GM19438 (cell line): ENCODE data around the gene JMY.

Source experiments
- ATAC-seq: cut with Tn5 transposase; IDR thresholded peaks from one replicate; pipeline ENCODE4 v1.9.1; 2021; ENCODE audit warnings: low read depth; ENCODE audit not compliant: unreplicated experiment

The JMY gene

DNA sequence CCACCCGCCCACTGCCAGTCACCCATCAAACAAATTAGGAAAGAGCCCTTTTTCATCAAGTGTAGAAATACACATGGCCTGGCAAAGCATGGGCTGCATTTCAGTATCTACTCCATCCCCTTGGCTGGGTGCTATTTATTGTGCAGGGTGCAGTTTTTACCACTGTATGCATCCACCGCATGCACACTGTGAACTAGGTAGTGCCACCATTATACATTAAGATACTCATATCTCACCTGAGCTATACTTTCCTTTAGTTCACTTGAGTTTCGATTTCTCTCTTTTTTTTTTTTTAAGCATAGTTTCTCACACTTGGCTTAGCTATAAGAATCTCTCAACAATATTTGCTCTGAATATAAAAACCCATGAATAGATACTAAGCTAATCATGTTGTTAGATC, 49.4 kb downstream of the JMY start:
- ATAC-seq = no peak

DNA sequence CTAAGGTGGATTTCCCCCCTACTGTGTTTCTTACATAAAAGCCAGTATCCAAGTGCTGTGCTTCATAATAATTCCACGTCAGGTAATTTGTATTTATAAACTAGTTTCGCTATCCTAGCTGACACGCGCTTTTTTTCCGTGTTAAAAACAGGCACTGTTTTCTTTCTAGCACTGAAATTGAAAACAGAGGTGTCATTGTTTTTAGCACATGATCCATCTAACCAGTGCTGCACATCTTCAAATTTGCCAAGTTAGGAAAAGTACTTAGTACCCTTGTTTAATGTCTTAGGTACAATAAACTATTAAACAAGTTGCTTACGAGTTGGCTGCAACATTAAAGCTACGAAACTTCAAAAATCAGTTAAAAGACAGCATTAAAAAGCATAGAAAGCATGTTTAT, 49.9 kb downstream of the JMY start:
- ATAC-seq = no peak

DNA sequence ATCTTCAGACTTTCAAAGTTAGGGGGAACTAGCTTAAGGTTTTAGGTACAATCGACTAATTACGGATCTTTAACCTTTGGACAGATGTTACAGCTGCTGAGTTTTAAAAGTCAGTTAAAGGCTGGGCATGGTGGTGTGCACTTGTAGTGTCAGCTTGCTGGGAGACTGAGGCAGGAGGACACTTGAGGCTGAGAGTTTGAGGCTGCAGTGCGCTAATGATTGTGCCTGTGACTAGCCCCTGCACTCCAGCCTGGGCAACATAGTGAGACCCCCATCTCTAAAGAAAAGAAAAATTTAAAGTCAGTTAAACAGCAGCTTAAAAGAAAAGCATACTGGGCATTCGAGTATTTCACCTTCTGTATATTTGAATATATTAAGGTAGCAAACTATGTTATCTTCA, 51.4 kb downstream of the JMY start:
- ATAC-seq = no peak

DNA sequence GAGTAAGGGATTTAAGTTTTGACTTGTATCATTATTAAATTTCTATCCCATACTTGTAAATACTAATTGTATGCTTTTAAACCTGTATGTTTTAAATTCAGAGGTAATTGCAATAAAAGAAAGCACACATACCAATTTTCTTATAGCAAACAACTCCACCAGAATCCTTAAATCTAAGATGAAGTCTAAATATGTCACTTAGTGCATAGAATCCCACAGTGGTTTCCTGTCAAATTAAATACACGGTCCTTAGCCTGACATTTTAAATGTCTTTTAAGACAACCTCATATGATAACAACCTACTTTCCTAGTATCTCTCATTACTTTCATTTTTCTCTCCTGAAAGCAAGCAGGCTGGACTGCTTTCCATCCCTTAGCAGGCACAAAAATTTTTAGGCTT, 52.0 kb downstream of the JMY start:
- no peak for ATAC-seq

DNA sequence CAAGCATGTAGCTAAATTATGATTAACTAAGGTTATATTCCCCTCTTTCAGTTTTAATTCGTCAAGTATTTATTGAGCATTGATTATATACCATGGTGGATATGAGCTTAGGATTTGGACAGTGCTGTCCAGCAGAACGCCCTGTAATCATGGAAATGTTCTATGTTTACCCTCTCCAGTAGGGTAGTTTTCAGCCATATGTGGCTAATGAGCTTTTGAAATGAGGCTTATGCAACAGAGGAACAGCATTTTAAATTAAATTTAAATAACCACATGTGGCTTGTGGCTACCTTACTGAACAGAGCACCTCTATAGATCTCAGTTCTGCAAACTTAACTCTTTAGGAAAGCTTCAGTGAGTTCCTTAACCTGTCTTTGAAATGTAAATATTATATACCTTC, 59.1 kb downstream of the JMY start:
- ATAC-seq = no peak

DNA sequence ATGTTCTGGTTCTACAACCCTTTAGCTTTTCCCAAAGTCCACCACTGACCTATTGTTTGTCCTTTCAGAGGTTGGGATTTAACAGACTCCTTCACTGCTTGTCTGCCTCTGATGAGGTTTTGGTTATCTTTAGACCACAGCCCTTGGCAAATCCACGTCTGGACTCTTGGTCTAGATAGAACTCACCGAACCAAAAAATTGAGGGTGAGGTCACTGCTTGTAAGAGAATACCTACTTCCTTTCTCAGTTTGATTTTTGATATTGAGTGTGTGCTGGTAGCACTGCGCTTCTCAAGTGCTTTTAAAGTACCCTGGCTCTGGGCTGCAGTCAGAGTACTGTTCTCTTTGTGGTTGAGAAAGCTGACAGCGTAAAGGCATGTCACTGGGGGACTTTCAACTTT, 61.7 kb downstream of the JMY start:
- no peak for ATAC-seq

DNA sequence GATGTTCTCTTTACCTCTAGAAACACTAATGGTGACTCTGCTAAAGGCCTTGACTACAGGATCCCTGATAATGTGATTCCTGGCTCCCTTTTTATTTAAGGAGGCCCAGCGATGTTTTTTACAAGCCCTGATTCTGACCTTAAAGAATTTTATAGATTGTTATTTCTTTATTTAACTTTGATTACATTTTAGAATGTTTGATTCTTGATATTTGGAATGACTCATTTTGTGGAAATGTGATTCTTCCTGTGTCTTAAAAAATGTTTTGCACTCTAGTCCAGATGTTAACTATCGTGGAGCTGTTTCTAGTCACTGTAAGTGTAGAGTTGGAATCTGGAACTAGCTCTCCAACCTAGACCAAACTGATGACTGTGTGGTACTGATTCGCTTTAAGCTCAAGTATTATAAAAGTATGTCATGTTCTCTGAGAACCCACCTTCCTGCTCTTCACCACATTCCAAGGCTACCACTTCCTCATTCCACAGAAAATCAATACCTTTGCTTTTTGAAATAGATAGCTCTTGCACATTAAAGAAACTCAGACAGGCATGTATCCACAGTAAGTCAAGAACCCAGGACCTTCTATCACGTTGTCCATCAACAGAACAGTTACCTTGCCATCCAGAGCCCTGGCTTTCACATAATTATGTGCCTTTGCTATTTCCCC, 65.2 kb downstream of the JMY start:
- no peak for ATAC-seq

DNA sequence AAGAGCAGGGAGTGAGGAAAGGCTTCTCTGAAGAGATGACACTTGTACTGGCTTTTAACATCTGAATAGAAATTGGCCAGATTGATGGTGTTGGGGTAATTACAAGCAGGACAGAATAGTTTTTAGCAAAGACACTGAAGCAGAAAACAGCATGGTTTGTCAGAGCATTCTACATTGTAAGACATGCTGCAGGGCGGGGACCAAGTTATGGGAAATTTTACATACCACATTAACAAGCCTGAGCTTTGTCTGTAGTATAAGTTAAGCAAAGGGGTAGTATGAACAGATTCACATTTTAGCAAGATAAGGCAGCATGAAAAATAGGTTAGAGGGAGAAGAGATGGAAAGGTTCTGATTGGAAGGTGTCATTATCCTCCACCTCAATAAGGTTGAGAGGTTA, 66.5 kb downstream of the JMY start:
- ATAC-seq = no peak

DNA sequence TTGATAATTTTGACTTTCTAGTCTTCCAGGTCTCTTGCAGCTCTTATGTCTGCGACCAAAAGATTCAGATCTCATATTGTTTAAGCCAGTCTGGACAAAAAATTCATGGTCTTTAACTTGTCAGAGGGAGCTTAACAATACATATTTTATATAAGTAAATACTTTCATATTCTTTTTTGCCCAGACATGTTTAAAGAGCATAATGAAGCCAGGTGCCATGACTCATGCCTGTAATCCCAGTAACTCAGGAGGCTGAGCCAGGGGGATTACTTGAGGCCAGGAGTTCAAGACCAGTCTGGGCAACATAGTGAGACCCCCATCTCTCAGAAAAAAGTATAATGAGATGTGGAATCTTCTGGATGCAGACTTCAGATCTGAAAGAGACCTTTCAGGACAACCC, 69.8 kb downstream of the JMY start:
- no peak for ATAC-seq

DNA sequence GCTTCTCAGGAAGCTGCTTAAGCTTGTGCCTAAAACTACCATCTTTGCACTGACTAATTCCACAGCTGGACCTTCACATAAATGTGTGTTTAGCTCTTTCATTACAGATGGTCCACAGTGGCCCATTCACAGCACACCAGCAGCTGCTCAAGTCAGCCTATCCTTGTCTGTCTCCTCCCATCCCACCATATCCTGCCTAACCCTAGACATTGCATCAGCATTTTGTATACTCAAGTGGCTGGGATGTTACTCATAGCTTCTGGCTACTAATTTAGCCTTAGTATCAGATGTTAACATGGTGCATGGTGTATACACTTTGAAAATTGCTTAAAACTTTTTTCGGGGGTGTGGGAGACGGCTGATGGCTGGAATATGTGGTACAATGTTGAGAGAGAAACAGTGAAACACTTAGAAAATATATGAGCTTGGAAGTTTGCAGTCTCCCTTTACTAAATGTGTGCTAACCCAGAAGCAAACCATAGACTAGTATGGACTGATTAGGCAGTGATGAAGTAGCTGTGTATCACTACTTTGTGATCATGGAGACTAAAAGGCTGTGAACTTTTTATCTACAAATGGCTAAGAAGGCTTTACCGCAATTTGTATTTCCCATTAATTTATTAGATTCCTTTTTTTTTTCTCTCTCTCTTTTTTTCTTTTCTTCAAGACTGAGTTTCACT, 83.1 kb downstream of the JMY start:
- ATAC-seq = no peak

DNA sequence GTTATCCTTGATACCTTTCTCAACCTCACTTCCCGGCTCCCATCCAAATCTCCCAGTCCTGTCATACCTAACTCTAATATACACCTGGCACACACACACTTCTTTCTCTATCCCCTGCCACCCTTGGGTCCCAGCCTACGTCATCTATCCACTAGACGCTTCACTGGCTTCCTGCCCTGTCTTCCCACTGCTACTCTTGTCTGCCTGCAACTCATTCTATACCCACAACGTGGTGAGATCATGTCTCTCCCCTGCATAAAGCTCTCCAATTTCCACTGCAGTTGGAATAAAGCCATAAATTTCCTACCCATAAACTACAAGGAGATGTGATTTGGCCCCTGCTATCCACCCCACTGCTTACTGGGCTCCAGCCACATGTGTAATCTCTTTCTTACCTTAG, 93.5 kb downstream of the JMY start:
- no peak for ATAC-seq

DNA sequence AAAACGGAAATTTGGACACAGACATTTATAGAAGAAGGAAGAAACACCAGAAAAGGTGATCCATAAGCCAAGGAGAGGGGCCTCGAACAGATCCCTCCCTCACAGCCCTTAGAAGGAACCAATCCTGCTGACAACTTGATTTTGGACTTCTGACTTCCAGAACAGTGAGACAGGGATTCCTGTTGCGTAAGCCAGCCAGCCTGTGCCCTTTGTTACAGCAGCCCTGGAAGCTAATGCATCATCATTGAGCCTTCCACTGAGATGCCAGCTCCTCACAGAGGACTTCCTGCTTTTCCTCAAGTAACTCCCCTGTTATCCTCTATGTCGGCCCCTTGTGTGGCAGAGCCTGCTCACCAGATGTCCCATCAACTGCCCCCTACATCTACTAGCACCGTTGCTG, 94.1 kb downstream of the JMY start:
- no peak for ATAC-seq

DNA sequence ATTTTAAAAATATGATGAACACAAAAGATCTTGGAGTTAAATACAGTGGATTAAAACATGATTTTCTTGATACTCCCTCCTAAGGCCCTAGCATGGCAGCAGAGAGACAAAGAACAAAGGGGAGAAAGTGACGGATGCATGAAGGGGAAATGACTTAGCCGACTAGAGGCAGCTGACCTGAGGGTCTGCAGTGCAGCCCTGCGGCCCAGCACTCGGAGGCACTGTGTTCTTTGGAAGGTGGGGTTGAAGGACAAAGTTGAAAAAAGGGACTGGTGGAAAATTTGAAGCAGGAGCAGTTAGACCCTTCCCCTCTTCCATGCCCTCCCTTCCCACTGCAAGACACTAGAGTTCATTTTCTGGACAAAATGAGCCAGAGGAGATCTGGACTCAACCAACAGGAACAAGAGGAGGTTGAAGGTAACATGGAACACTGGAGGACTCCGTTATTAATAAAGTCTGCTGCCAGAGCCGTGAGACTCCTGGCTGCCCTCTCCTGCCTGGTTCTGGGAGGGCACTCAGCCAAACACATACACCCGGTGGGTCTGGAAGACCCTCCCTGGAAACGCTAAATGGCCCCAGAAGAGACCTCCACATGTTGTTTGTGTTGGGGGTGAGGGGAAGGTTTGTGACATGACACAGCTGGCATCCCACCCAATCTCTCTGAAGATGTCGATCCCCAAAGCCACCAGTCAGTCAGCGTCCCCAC, 98.1 kb downstream of the JMY start:
- ATAC-seq = no peak

DNA sequence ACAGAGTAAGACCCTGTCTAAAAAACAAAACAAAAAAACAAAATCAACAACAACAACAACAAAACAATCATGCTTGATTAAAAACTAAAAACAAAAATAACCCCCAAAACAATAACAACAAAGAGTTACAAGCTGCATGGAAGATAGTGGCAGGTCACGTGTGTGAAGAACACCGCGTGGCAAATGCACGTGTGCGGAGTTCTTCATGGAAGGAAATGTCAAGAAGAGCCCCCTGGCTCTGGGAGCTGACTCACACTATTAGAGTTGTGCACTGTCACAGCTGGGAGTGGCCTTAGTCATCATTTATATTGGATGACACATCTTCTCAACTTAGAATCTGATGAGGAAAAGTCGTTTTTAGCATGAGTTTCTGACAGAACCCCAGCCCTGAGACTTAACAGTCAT, 110.5 kb downstream of the JMY start:
- no peak for ATAC-seq

DNA sequence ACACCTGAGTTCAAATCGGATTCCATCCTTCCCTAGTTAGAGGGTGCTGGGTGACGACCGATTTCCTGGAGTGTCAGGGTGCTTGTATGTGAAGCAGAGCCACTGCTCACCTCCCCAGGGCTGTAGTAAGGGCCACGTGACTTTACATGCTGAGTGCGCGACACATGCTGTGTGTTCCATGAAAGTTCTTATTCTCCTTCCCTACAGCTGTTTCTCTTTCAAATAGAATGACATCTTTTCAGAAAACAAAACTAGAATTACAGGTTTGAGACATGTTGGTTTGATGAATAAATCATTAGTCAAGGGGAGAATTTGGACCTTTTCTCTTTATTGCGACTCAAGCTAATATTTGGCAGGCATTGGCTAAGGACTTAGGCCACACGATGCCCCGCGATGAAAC, 113.1 kb downstream of the JMY start:
- no peak for ATAC-seq

DNA sequence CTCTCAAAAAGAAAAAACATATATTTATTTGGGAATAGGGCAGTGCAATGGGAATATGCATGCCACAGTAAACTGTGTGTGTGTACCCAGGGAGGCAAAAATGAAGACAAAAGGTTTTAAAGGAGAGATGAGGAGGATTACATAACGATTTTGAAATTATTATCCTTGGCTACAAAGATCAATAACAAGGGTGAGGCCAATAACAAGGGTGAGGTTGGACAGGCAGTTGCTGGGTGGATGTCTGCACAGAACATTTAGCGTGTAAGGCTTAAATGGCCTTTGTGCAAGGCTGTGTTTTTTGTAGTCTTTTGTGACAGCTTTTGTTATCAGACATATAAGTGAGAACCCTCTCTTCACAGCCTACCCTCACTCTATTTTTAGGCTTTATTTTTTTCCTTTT, 114.0 kb downstream of the JMY start:
- no peak for ATAC-seq

DNA sequence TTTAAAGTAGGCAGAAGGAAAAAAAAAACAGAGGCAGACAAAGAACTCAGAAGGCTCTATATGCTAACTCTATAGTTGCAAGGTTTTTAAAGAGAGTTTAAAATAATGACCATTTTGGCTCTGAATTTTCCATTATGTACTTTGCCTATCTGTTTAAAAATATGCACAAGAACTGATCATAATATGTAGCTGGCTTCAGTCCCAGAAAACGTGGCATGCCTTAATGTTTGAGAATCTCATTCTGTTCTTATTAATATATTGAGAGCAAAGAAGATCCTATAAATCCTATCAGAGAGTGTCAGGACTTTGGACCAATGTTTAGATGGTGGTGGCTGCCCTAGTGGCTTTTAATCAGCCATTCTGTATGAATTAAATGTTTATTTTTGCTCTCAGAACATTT, 121.5 kb downstream of the JMY start:
- no peak for ATAC-seq
